Measurements from ENCODE around the gene TUBGCP6. TPM values are rescaled to one million over a fixed set of nuclear protein-coding genes. Genes with fewer than 3 reads are reported as not detected.

The TUBGCP6 gene
- total RNA-seq, 2 donors from 2014 or later: 52.3 to 80.1 TPM

GRCh38 chr22:50249341-50250248, 4.8 kb upstream of the TUBGCP6 start:
- Histone ChIP-seq H3K36me3 (no peaks in the 10 kb centered on the region), H3K4me1 (ENCODE audit: control insufficient read depth in 1 of 2, low read depth in 2 of 2) (peaks cover 21 to 42% of the 10 kb centered on the region in 2 donors), H3K27me3 (replicated peaks; ENCODE audit: insufficient read depth) (no peaks in the 10 kb centered on the region), H3K4me3 (peak overlapping the region; percentile 82), H3K9me3 (no peaks in the 10 kb centered on the region), H3K27ac (no peak overlapping the region)
- DNase-seq (ENCODE audit: low spot score) (no peak), ATAC-seq (ENCODE audit: insufficient number of reproducible peaks, low FRiP score, low read depth) (no peak)
- TF ChIP-seq CTCF (IDR thresholded peaks at IDR 0.05): no peak

GRCh38 chr22:50248196-50249081, 3.6 kb upstream of the TUBGCP6 start:
- Histone ChIP-seq H3K4me1 (ENCODE audit: control insufficient read depth in 1 of 2, low read depth in 2 of 2) (peaks cover 21 to 51% of the 10 kb centered on the region in 2 donors), H3K27ac (no peak overlapping the region), H3K27me3 (replicated peaks; ENCODE audit: insufficient read depth) (no peaks in the 10 kb centered on the region), H3K9me3 (no peaks in the 10 kb centered on the region), H3K4me3 (no peak overlapping the region), H3K36me3 (no peaks in the 10 kb centered on the region)
- no peak for TF ChIP-seq CTCF (IDR thresholded peaks at IDR 0.05)
- ATAC-seq (ENCODE audit: insufficient number of reproducible peaks, low FRiP score, low read depth) (no peak), DNase-seq (ENCODE audit: low spot score) (no peak)

GRCh38 chr22:50247748-50248147, 2.9 kb upstream of the TUBGCP6 start:
- DNase-seq (ENCODE audit: low spot score): no peak
- no peak overlapping the region for H3K4me3 ChIP-seq
- H3K4me1 ChIP-seq (ENCODE audit: control insufficient read depth in 1 of 2, low read depth in 2 of 2): peaks cover 27 to 58% of the 10 kb centered on the region in 2 donors
- H3K27me3 ChIP-seq (replicated peaks; ENCODE audit: insufficient read depth): no peaks in the 10 kb centered on the region
- no peak for ATAC-seq (ENCODE audit: insufficient number of reproducible peaks, low FRiP score, low read depth)
- no peak for TF ChIP-seq CTCF (IDR thresholded peaks at IDR 0.05)
- H3K27ac ChIP-seq: no peak overlapping the region
- H3K36me3 ChIP-seq: no peaks in the 10 kb centered on the region
- H3K9me3 ChIP-seq: no peaks in the 10 kb centered on the region

- no peak for DNase-seq (ENCODE audit: low spot score)
- no peak for TF ChIP-seq CTCF (IDR thresholded peaks at IDR 0.05)
- H3K27ac ChIP-seq: no peak overlapping the region
- H3K4me1 ChIP-seq (ENCODE audit: control insufficient read depth in 1 of 2, low read depth in 2 of 2): peaks cover 38 to 66% of the 10 kb centered on the region in 2 donors
- no peak for ATAC-seq (ENCODE audit: insufficient number of reproducible peaks, low FRiP score, low read depth)
- H3K9me3 ChIP-seq: no peaks in the 10 kb centered on the region
- no peaks in the 10 kb centered on the region for H3K27me3 ChIP-seq (replicated peaks; ENCODE audit: insufficient read depth)
- no peaks in the 10 kb centered on the region for H3K36me3 ChIP-seq
- no peak overlapping the region for H3K4me3 ChIP-seq
Observed at GRCh38 chr22:50246242-50247175, 1.7 kb upstream of the TUBGCP6 start.

Measured in thoracic aorta (tissue), 2 donors.